Heart left ventricle (tissue), 13 donors: ENCODE results near the gene CCDC50.

Experiments
- CTCF ChIP-seq, 12 donors: fragments of 200-600 bp; sonication (generic) in 4 of 12; IDR thresholded peaks; one replicate each; pipeline versions ENCODE4 v1.5.0 to v1.8.0; 2018 to 2022; ENCODE audit warnings: antibody characterized with exemption in 12 of 12, mild to moderate bottlenecking in 5 of 12
- POLR2A ChIP-seq, 2 donors: fragments of 450-650 bp; IDR thresholded peaks; one replicate each; pipeline ENCODE4 v1.6.1; 2017; ENCODE audit warnings: antibody characterized with exemption in 2 of 2, mild to moderate bottlenecking in 2 of 2, moderate library complexity in 2 of 2
- donor health status: ischemic (EF 13 %, LVEDD 7.1; RV severe dilation, severe dysfunction).
- donor health status: DM: no; HTN: yes; CAD: no.
- donor health status: DM: no; HTN: no; CAD: no.
- donor health status: ischemic (EF 25% LVEDD 6.9; RV normal size, moderate dysfunction).
- donor health status: ischemic (EF 25% LVEDD 5.7; RV mildly dilated, moderate dysfunction).
- donor health status: ischemic (EF 35%, LVEDD 5.7; RV mildly dilated, moderate dysfunction).
- donor health status: nonischemic (EF 11% LVEDD 7.7; RV severe dilation, severe dysfunction).
- donor health status: DM: yes; HTN: yes; CAD: no.
- donor health status: PGD.
- donor health status: ischemic (EF 29% LVEDD 5.4; RV normal size, mild dysfunction).
- donor health status: nonischemic (EF 23%, LVEDD 6.1; RV moderate dilation, normal function).

GRCh38 chr3:191340351-191340750 is 11.2 kb downstream of the CCDC50 start:
- TF ChIP-seq CTCF (IDR thresholded peaks at IDR 0.05) (no peak), POLR2A (IDR thresholded peaks at IDR 0.05) (no peak)
